ENCODE measurements around the gene LRP5. TPM values are rescaled to one million over a fixed set of nuclear protein-coding genes. Genes with fewer than 3 reads are reported as not detected.

The LRP5 gene
- total RNA-seq, 1 donor from 2014 or later = 20.2 TPM

DNA sequence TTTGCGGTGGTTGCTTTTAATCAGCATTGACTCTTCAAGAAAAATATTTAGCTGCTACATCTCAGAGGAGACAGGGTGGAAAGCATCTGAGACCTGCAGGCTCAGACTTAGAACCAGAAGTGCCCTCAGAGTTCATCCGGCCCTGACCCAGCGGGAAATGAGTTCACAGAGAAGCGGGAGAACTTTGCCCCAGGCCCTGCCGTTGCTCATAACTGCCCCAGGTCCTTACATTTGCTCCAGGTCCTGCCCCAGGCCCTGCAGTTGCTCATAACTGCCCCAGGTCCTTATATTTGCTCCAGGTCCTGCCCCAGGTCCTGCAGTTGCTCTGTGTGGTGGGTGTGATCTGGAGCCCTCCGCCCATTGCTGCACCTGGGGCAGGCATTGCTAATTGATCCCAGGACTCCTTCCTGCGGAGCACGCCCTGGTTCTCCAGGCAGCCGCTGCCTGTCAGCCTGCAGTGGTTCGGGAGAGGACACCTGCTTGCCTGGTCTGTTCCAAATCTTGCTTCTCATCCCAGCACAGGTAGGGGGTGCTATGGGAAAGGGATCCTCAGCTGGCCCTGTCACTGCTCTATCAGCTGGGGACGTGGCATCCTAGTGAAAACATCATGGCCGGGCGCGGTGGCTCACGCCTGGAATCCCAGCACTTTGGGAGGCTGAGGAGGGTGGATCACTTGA lies 90.1 kb downstream of the LRP5 start:
- Histone ChIP-seq H3K9ac (ENCODE audit: low read length) (no peak overlapping the region), H3K36me3 (ENCODE audit: insufficient read depth, low read length) (no peaks in the 10 kb centered on the region), H2AFZ (ENCODE audit: low read depth, low read length) (no peak overlapping the region), H3K9me3 (ENCODE audit: insufficient read depth, low read depth, low read length) (no peaks in the 10 kb centered on the region), H3K79me2 (ENCODE audit: insufficient read depth, low read length) (no peaks in the 10 kb centered on the region), H3K27ac (ENCODE audit: low read depth, low read length) (no peak overlapping the region), H3K4me3 (ENCODE audit: insufficient read depth, low read depth, low read length) (no peak overlapping the region), H3K4me2 (ENCODE audit: low read length) (no peak overlapping the region), H3K27me3 (ENCODE audit: insufficient read depth, low read length) (no peaks in the 10 kb centered on the region), H3K4me1 (ENCODE audit: insufficient read depth, low read length) (no peaks in the 10 kb centered on the region), H4K20me1 (ENCODE audit: insufficient read depth, low read length) (peaks cover 17% of the 10 kb centered on the region)
- no peak for DNase-seq (ENCODE audit: low read depth)
- H3K36me3 Mint-ChIP-seq (ENCODE audit: low read depth, unreplicated experiment) = peaks cover 7% of the 10 kb centered on the region
- no peaks in the 10 kb centered on the region for H3K4me1 Mint-ChIP-seq (ENCODE audit: low read depth, unreplicated experiment)
- no peaks in the 10 kb centered on the region for H3K9me3 Mint-ChIP-seq (ENCODE audit: unreplicated experiment)
- H3K4me3 Mint-ChIP-seq (ENCODE audit: unreplicated experiment) = no peak overlapping the region
- H3K27ac Mint-ChIP-seq (ENCODE audit: unreplicated experiment) = no peak overlapping the region
- TF ChIP-seq EZH2 (IDR thresholded peaks at IDR 0.05; ENCODE audit: insufficient read depth, low read length) = no peak
- TF ChIP-seq, protein P1, sequence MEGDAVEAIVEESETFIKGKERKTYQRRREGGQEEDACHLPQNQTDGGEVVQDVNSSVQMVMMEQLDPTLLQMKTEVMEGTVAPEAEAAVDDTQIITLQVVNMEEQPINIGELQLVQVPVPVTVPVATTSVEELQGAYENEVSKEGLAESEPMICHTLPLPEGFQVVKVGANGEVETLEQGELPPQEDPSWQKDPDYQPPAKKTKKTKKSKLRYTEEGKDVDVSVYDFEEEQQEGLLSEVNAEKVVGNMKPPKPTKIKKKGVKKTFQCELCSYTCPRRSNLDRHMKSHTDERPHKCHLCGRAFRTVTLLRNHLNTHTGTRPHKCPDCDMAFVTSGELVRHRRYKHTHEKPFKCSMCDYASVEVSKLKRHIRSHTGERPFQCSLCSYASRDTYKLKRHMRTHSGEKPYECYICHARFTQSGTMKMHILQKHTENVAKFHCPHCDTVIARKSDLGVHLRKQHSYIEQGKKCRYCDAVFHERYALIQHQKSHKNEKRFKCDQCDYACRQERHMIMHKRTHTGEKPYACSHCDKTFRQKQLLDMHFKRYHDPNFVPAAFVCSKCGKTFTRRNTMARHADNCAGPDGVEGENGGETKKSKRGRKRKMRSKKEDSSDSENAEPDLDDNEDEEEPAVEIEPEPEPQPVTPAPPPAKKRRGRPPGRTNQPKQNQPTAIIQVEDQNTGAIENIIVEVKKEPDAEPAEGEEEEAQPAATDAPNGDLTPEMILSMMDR (IDR thresholded peaks at IDR 0.05; ENCODE audit: insufficient read depth, low read depth, low read length) = no peak
- no peak for FAIRE-seq
- H3K27me3 Mint-ChIP-seq (ENCODE audit: low read depth, unreplicated experiment) = no peaks in the 10 kb centered on the region

GRCh38 chr11:68403424-68403823 lies 91.0 kb downstream of the LRP5 start:
- H3K9ac ChIP-seq (ENCODE audit: low read length) = no peak overlapping the region
- Mint-ChIP-seq H3K4me1 (ENCODE audit: low read depth, unreplicated experiment) (no peaks in the 10 kb centered on the region), H3K9me3 (ENCODE audit: unreplicated experiment) (no peaks in the 10 kb centered on the region), H3K27ac (ENCODE audit: unreplicated experiment) (no peak overlapping the region), H3K36me3 (ENCODE audit: low read depth, unreplicated experiment) (peaks cover 7% of the 10 kb centered on the region), H3K4me3 (ENCODE audit: unreplicated experiment) (no peak overlapping the region), H3K27me3 (ENCODE audit: low read depth, unreplicated experiment) (no peaks in the 10 kb centered on the region)
- no peak overlapping the region for H3K27ac ChIP-seq (ENCODE audit: low read depth, low read length)
- no peak for FAIRE-seq
- H3K9me3 ChIP-seq (ENCODE audit: insufficient read depth, low read depth, low read length) = no peaks in the 10 kb centered on the region
- H3K4me1 ChIP-seq (ENCODE audit: insufficient read depth, low read length) = no peaks in the 10 kb centered on the region
- peaks cover 12% of the 10 kb centered on the region for H4K20me1 ChIP-seq (ENCODE audit: insufficient read depth, low read length)
- no peak overlapping the region for H3K4me2 ChIP-seq (ENCODE audit: low read length)
- no peak overlapping the region for H3K4me3 ChIP-seq (ENCODE audit: insufficient read depth, low read depth, low read length)
- H3K36me3 ChIP-seq (ENCODE audit: insufficient read depth, low read length) = no peaks in the 10 kb centered on the region
- no peak for DNase-seq (ENCODE audit: low read depth)
- TF ChIP-seq, protein P1 (IDR thresholded peaks at IDR 0.05; ENCODE audit: insufficient read depth, low read depth, low read length) = no peak
- TF ChIP-seq EZH2 (IDR thresholded peaks at IDR 0.05; ENCODE audit: insufficient read depth, low read length) = no peak
- H3K79me2 ChIP-seq (ENCODE audit: insufficient read depth, low read length) = no peaks in the 10 kb centered on the region
- H3K27me3 ChIP-seq (ENCODE audit: insufficient read depth, low read length) = no peaks in the 10 kb centered on the region
- H2AFZ ChIP-seq (ENCODE audit: low read depth, low read length) = no peak overlapping the region

- H3K9me3 Mint-ChIP-seq (ENCODE audit: unreplicated experiment) = no peaks in the 10 kb centered on the region
- no peak overlapping the region for H2AFZ ChIP-seq (ENCODE audit: low read depth, low read length)
- H3K27me3 ChIP-seq (ENCODE audit: insufficient read depth, low read length) = no peaks in the 10 kb centered on the region
- no peaks in the 10 kb centered on the region for H3K27me3 Mint-ChIP-seq (ENCODE audit: low read depth, unreplicated experiment)
- H3K27ac Mint-ChIP-seq (ENCODE audit: unreplicated experiment) = no peak overlapping the region
- H3K4me1 Mint-ChIP-seq (ENCODE audit: low read depth, unreplicated experiment) = no peaks in the 10 kb centered on the region
- no peak overlapping the region for H3K4me2 ChIP-seq (ENCODE audit: low read length)
- no peak overlapping the region for H3K27ac ChIP-seq (ENCODE audit: low read depth, low read length)
- H3K36me3 Mint-ChIP-seq (ENCODE audit: low read depth, unreplicated experiment) = peaks cover 7% of the 10 kb centered on the region
- H3K4me1 ChIP-seq (ENCODE audit: insufficient read depth, low read length) = no peaks in the 10 kb centered on the region
- TF ChIP-seq EZH2 (IDR thresholded peaks at IDR 0.05; ENCODE audit: insufficient read depth, low read length) = no peak
- TF ChIP-seq, protein P1 (IDR thresholded peaks at IDR 0.05; ENCODE audit: insufficient read depth, low read depth, low read length) = no peak
- no peak overlapping the region for H3K4me3 ChIP-seq (ENCODE audit: insufficient read depth, low read depth, low read length)
- no peaks in the 10 kb centered on the region for H3K36me3 ChIP-seq (ENCODE audit: insufficient read depth, low read length)
- no peak for DNase-seq (ENCODE audit: low read depth)
- no peaks in the 10 kb centered on the region for H3K9me3 ChIP-seq (ENCODE audit: insufficient read depth, low read depth, low read length)
- no peak overlapping the region for H3K9ac ChIP-seq (ENCODE audit: low read length)
- H4K20me1 ChIP-seq (ENCODE audit: insufficient read depth, low read length) = peaks cover 12% of the 10 kb centered on the region
- no peaks in the 10 kb centered on the region for H3K79me2 ChIP-seq (ENCODE audit: insufficient read depth, low read length)
- H3K4me3 Mint-ChIP-seq (ENCODE audit: unreplicated experiment) = no peak overlapping the region
- FAIRE-seq = no peak
Measured at GRCh38 chr11:68403831-68404230, 91.4 kb downstream of the LRP5 start.

All from astrocyte (in vitro differentiated cells and primary cell).